MM.1S (cell line): ENCODE results near the gene FUT2.

Experiments
- CTCF ChIP-seq: fragments of 300-600 bp; sonication (generic); IDR thresholded peaks from 2 replicates; pipeline ENCODE4 v1.5.1; 2016; ENCODE audit warnings: antibody characterized with exemption, low read length, mixed read lengths
- EZH2 ChIP-seq: fragments of 300-600 bp; sonication (generic); optimal IDR thresholded peaks from 2 replicates; pipeline ENCODE3; 2017; ENCODE audit warnings: low read depth, mild to moderate bottlenecking, antibody characterized with exemption, low read length, mixed read lengths
- EZH2phosphoT487 ChIP-seq: fragments of 300-600 bp; sonication (generic); IDR thresholded peaks from 2 replicates; pipeline ENCODE4 v1.6.1; 2018; ENCODE audit warnings: antibody characterized with exemption, low read length

GRCh38 chr19:48713864-48714755 lies 18.3 kb downstream of the FUT2 start:
- TF ChIP-seq EZH2 = no peak
- TF ChIP-seq CTCF = no peak
- no peak for TF ChIP-seq EZH2phosphoT487
